GM21515 (cell line): Measurements from ENCODE around the gene CHIC2.
"Not testable (repeated sequence)": the region's sequence is repeated elsewhere in the genome, so short reads cannot be mapped to it uniquely, and the experiment has no call there.

ENCODE experiments used
- ATAC-seq: cut with Tn5 transposase; IDR thresholded peaks from one replicate; pipeline ENCODE4 v1.9.1; 2021; ENCODE audit not compliant: unreplicated experiment

Gene CHIC2

GRCh38 chr4:54061873-54062272, 2.5 kb downstream of the CHIC2 start:
- ATAC-seq, result no peak

GRCh38 chr4:54061067-54061466, 3.3 kb downstream of the CHIC2 start:
- ATAC-seq, result no peak

GRCh38 chr4:54060116-54060515, 4.3 kb downstream of the CHIC2 start:
- ATAC-seq, result no peak

- no peak for ATAC-seq
Observed at GRCh38 chr4:54058171-54058570, 6.2 kb downstream of the CHIC2 start.

- no peak for ATAC-seq
Observed at GRCh38 chr4:54056360-54056759, 8.0 kb downstream of the CHIC2 start.

GRCh38 chr4:54055494-54055893, 8.9 kb downstream of the CHIC2 start:
- no peak for ATAC-seq

GRCh38 chr4:54054501-54054900, 9.9 kb downstream of the CHIC2 start:
- ATAC-seq, result no peak

- ATAC-seq, result not testable (repeated sequence)
Observed at GRCh38 chr4:54053322-54053721, 11.1 kb downstream of the CHIC2 start.

- no peak for ATAC-seq
Observed at GRCh38 chr4:54050214-54050904, 14.0 kb downstream of the CHIC2 start.

- ATAC-seq, result not testable (repeated sequence)
Observed at GRCh38 chr4:54043630-54044029, 20.8 kb downstream of the CHIC2 start.

GRCh38 chr4:54041933-54042332, 22.5 kb downstream of the CHIC2 start:
- no peak for ATAC-seq

- no peak for ATAC-seq
Observed at GRCh38 chr4:54041100-54041499, 23.3 kb downstream of the CHIC2 start.

- ATAC-seq, result no peak
Observed at GRCh38 chr4:54038056-54038455, 26.3 kb downstream of the CHIC2 start.

- no peak for ATAC-seq
Observed at GRCh38 chr4:54036184-54036583, 28.2 kb downstream of the CHIC2 start.

GRCh38 chr4:54032558-54033135, 31.8 kb downstream of the CHIC2 start:
- ATAC-seq, result peak; percentile 58

GRCh38 chr4:54027311-54027710, 37.1 kb downstream of the CHIC2 start:
- no peak for ATAC-seq

- ATAC-seq, result no peak
Observed at GRCh38 chr4:54025582-54025981, 38.8 kb downstream of the CHIC2 start.

GRCh38 chr4:54023019-54023418, 41.4 kb downstream of the CHIC2 start:
- ATAC-seq, result not testable (repeated sequence)

GRCh38 chr4:54017974-54018373, 46.4 kb downstream of the CHIC2 start:
- no peak for ATAC-seq

- ATAC-seq, result no peak
Observed at GRCh38 chr4:54017308-54017707, 47.1 kb downstream of the CHIC2 start.

- ATAC-seq, result no peak
Observed at GRCh38 chr4:54016504-54016903, 47.9 kb downstream of the CHIC2 start.

GRCh38 chr4:54015423-54016030, 48.9 kb downstream of the CHIC2 start:
- no peak for ATAC-seq
